ENCODE measurements around the gene CKMT1B.
"Not testable (repeated sequence)": the region's sequence is repeated elsewhere in the genome, so short reads cannot be mapped to it uniquely, and the experiment has no call there.

Gene CKMT1B

GRCh38 chr15:43574607-43575006 is 19.2 kb upstream of the CKMT1B start:
- not testable (repeated sequence) for H3K4me1 ChIP-seq (ENCODE audit: control insufficient read depth in 2 of 2, insufficient read depth in 2 of 2, low read length in 2 of 2); H3K9me3 ChIP-seq (ENCODE audit: control insufficient read depth in 2 of 2, low read length in 2 of 2); H3K36me3 ChIP-seq (ENCODE audit: control insufficient read depth in 2 of 2, insufficient read depth in 2 of 2, low read length in 2 of 2); H3K27ac ChIP-seq (ENCODE audit: low read depth in 2 of 2, low read length in 2 of 2); H3K4me3 ChIP-seq (ENCODE audit: low read length in 2 of 2); H3K9ac ChIP-seq (ENCODE audit: low read depth in 1 of 2, low read length in 2 of 2); H3K27me3 ChIP-seq (ENCODE audit: control insufficient read depth in 2 of 2, insufficient read depth in 2 of 2, low read length in 2 of 2)

- H3K9ac ChIP-seq (ENCODE audit: low read depth in 1 of 2, low read length in 2 of 2); H3K27me3 ChIP-seq (ENCODE audit: control insufficient read depth in 2 of 2, insufficient read depth in 2 of 2, low read length in 2 of 2): not testable (repeated sequence)
These were observed 3.9 kb upstream of the CKMT1B start, which contains the start of gene PPIP5K1 for GRCh38 chr15:43589778-43590466. TSS of gene PPIP5K1 (minus strand) at chr15:43590208. CDS start at chr15:43584504, 5,704 bp downstream.

GRCh38 chr15:43592841-43593240 is 986 bp upstream of the CKMT1B start:
- not testable (repeated sequence) for H3K9ac ChIP-seq (ENCODE audit: low read depth in 1 of 2, low read length in 2 of 2); H3K36me3 ChIP-seq (ENCODE audit: control insufficient read depth in 2 of 2, insufficient read depth in 2 of 2, low read length in 2 of 2); H3K4me1 ChIP-seq (ENCODE audit: control insufficient read depth in 2 of 2, insufficient read depth in 2 of 2, low read length in 2 of 2); H3K9me3 ChIP-seq (ENCODE audit: control insufficient read depth in 2 of 2, low read length in 2 of 2); H3K27ac ChIP-seq (ENCODE audit: low read depth in 2 of 2, low read length in 2 of 2); H3K4me3 ChIP-seq (ENCODE audit: low read length in 2 of 2); H3K27me3 ChIP-seq (ENCODE audit: control insufficient read depth in 2 of 2, insufficient read depth in 2 of 2, low read length in 2 of 2)

More at GRCh38 chr15:43589778-43590466, 3.9 kb upstream of the CKMT1B start, which contains the start of gene PPIP5K1:
- H3K9me3 ChIP-seq (ENCODE audit: control insufficient read depth in 2 of 2, low read length in 2 of 2); H3K4me1 ChIP-seq (ENCODE audit: control insufficient read depth in 2 of 2, insufficient read depth in 2 of 2, low read length in 2 of 2); H3K27ac ChIP-seq (ENCODE audit: low read depth in 2 of 2, low read length in 2 of 2); H3K4me3 ChIP-seq (ENCODE audit: low read length in 2 of 2); H3K36me3 ChIP-seq (ENCODE audit: control insufficient read depth in 2 of 2, insufficient read depth in 2 of 2, low read length in 2 of 2): not testable (repeated sequence)

- H3K4me3 ChIP-seq (ENCODE audit: low read length in 2 of 2); H3K27me3 ChIP-seq (ENCODE audit: control insufficient read depth in 2 of 2, insufficient read depth in 2 of 2, low read length in 2 of 2); H3K36me3 ChIP-seq (ENCODE audit: control insufficient read depth in 2 of 2, insufficient read depth in 2 of 2, low read length in 2 of 2); H3K4me1 ChIP-seq (ENCODE audit: control insufficient read depth in 2 of 2, insufficient read depth in 2 of 2, low read length in 2 of 2); H3K9me3 ChIP-seq (ENCODE audit: control insufficient read depth in 2 of 2, low read length in 2 of 2); H3K9ac ChIP-seq (ENCODE audit: low read depth in 1 of 2, low read length in 2 of 2); H3K27ac ChIP-seq (ENCODE audit: low read depth in 2 of 2, low read length in 2 of 2): not testable (repeated sequence)
These were observed 5.3 kb downstream of the CKMT1B start for GRCh38 chr15:43599131-43599530.

- not testable (repeated sequence) for H3K9me3 ChIP-seq (ENCODE audit: control insufficient read depth in 2 of 2, low read length in 2 of 2); H3K36me3 ChIP-seq (ENCODE audit: control insufficient read depth in 2 of 2, insufficient read depth in 2 of 2, low read length in 2 of 2); H3K4me3 ChIP-seq (ENCODE audit: low read length in 2 of 2); H3K27me3 ChIP-seq (ENCODE audit: control insufficient read depth in 2 of 2, insufficient read depth in 2 of 2, low read length in 2 of 2); H3K27ac ChIP-seq (ENCODE audit: low read depth in 2 of 2, low read length in 2 of 2); H3K9ac ChIP-seq (ENCODE audit: low read depth in 1 of 2, low read length in 2 of 2); H3K4me1 ChIP-seq (ENCODE audit: control insufficient read depth in 2 of 2, insufficient read depth in 2 of 2, low read length in 2 of 2)
These were observed 6.4 kb downstream of the CKMT1B start for GRCh38 chr15:43600200-43600599.

GRCh38 chr15:43602233-43602632 is 8.4 kb downstream of the CKMT1B start:
- not testable (repeated sequence) for H3K9ac ChIP-seq (ENCODE audit: low read depth in 1 of 2, low read length in 2 of 2); H3K27ac ChIP-seq (ENCODE audit: low read depth in 2 of 2, low read length in 2 of 2); H3K4me3 ChIP-seq (ENCODE audit: low read length in 2 of 2); H3K9me3 ChIP-seq (ENCODE audit: control insufficient read depth in 2 of 2, low read length in 2 of 2); H3K4me1 ChIP-seq (ENCODE audit: control insufficient read depth in 2 of 2, insufficient read depth in 2 of 2, low read length in 2 of 2); H3K36me3 ChIP-seq (ENCODE audit: control insufficient read depth in 2 of 2, insufficient read depth in 2 of 2, low read length in 2 of 2); H3K27me3 ChIP-seq (ENCODE audit: control insufficient read depth in 2 of 2, insufficient read depth in 2 of 2, low read length in 2 of 2)

- H3K9ac ChIP-seq (ENCODE audit: low read depth in 1 of 2, low read length in 2 of 2); H3K27me3 ChIP-seq (ENCODE audit: control insufficient read depth in 2 of 2, insufficient read depth in 2 of 2, low read length in 2 of 2); H3K4me1 ChIP-seq (ENCODE audit: control insufficient read depth in 2 of 2, insufficient read depth in 2 of 2, low read length in 2 of 2): not testable (repeated sequence)
These were observed 23.9 kb downstream of the CKMT1B start for GRCh38 chr15:43617750-43618149.

GRCh38 chr15:43618700-43619099 is 24.9 kb downstream of the CKMT1B start, which contains the start of gene STRC:
TSS of gene STRC (minus strand) at chr15:43618800. CDS start at chr15:43618722, 78 bp downstream.
- H3K9me3 ChIP-seq (ENCODE audit: control insufficient read depth in 2 of 2, low read length in 2 of 2); H3K4me3 ChIP-seq (ENCODE audit: low read length in 2 of 2); H3K27ac ChIP-seq (ENCODE audit: low read depth in 2 of 2, low read length in 2 of 2); H3K9ac ChIP-seq (ENCODE audit: low read depth in 1 of 2, low read length in 2 of 2); H3K27me3 ChIP-seq (ENCODE audit: control insufficient read depth in 2 of 2, insufficient read depth in 2 of 2, low read length in 2 of 2); H3K36me3 ChIP-seq (ENCODE audit: control insufficient read depth in 2 of 2, insufficient read depth in 2 of 2, low read length in 2 of 2); H3K4me1 ChIP-seq (ENCODE audit: control insufficient read depth in 2 of 2, insufficient read depth in 2 of 2, low read length in 2 of 2): not testable (repeated sequence)

More at GRCh38 chr15:43617750-43618149, 23.9 kb downstream of the CKMT1B start:
- H3K36me3 ChIP-seq (ENCODE audit: control insufficient read depth in 2 of 2, insufficient read depth in 2 of 2, low read length in 2 of 2); H3K27ac ChIP-seq (ENCODE audit: low read depth in 2 of 2, low read length in 2 of 2); H3K9me3 ChIP-seq (ENCODE audit: control insufficient read depth in 2 of 2, low read length in 2 of 2); H3K4me3 ChIP-seq (ENCODE audit: low read length in 2 of 2): not testable (repeated sequence)

GRCh38 chr15:43622068-43622799 is 28.4 kb downstream of the CKMT1B start:
- not testable (repeated sequence) for H3K9me3 ChIP-seq (ENCODE audit: control insufficient read depth in 2 of 2, low read length in 2 of 2); H3K27ac ChIP-seq (ENCODE audit: low read depth in 2 of 2, low read length in 2 of 2); H3K36me3 ChIP-seq (ENCODE audit: control insufficient read depth in 2 of 2, insufficient read depth in 2 of 2, low read length in 2 of 2); H3K4me1 ChIP-seq (ENCODE audit: control insufficient read depth in 2 of 2, insufficient read depth in 2 of 2, low read length in 2 of 2); H3K4me3 ChIP-seq (ENCODE audit: low read length in 2 of 2); H3K27me3 ChIP-seq (ENCODE audit: control insufficient read depth in 2 of 2, insufficient read depth in 2 of 2, low read length in 2 of 2); H3K9ac ChIP-seq (ENCODE audit: low read depth in 1 of 2, low read length in 2 of 2)

- H3K27ac ChIP-seq (ENCODE audit: low read depth in 2 of 2, low read length in 2 of 2), result no peak overlapping the region
- no peaks in the 10 kb centered on the region for H3K36me3 ChIP-seq (ENCODE audit: control insufficient read depth in 2 of 2, insufficient read depth in 2 of 2, low read length in 2 of 2)
- peaks cover 0 to 2% of the 10 kb centered on the region in 2 donors for H3K27me3 ChIP-seq (ENCODE audit: control insufficient read depth in 2 of 2, insufficient read depth in 2 of 2, low read length in 2 of 2)
- H3K4me1 ChIP-seq (ENCODE audit: control insufficient read depth in 2 of 2, insufficient read depth in 2 of 2, low read length in 2 of 2), result no peaks in the 10 kb centered on the region
- H3K9ac ChIP-seq (ENCODE audit: low read depth in 1 of 2, low read length in 2 of 2), result no peak overlapping the region
- no peaks in the 10 kb centered on the region for H3K9me3 ChIP-seq (ENCODE audit: control insufficient read depth in 2 of 2, low read length in 2 of 2)
- no peak overlapping the region for H3K4me3 ChIP-seq (ENCODE audit: low read length in 2 of 2)
These were observed 31.3 kb downstream of the CKMT1B start for GRCh38 chr15:43625106-43625505.
